ENCODE results near the gene TRIM65. TPM values are rescaled to one million over a fixed set of nuclear protein-coding genes. Genes with fewer than 3 reads are reported as not detected.

TRIM65 gene
- total and polyA plus RNA-seq, 2 of the 4 experiments (the other 2 are of a cell fraction): 7.9 to 10.6 TPM

DNA sequence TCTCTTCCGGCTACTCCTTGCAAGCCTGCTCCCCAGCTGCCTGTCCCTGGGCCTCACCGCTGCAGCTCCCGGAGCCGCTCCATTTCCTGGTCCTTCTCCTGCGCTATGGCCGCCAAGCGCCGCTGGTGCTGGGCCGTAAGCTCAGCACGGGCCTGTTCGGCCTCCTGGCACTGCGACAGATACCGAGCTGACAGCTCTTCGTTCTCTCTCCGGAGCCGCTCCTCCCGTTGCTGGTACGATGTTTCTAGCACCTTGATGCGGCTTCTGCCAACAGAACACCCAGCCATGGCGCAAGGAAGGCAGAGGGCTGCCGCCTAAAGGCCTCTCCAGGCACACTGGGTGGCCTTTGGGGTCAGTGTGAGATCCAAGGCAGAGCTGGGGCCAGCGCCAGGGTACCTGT, 22.9 kb upstream of the TRIM65 start:
- H2AK9ac ChIP-seq (replicated peaks; ENCODE audit: low read depth, low read length, poor library complexity): peak overlapping the region; percentile 26
- H3K27me3 ChIP-seq (ENCODE audit: control insufficient read depth, insufficient read depth, low read length): no peaks in the 10 kb centered on the region
- H4K91ac ChIP-seq (ENCODE audit: insufficient read depth, low read depth, low read length): no peak overlapping the region
- no peak overlapping the region for H2AK5ac ChIP-seq (ENCODE audit: low read depth, low read length)
- no peak overlapping the region for H3K56ac ChIP-seq (ENCODE audit: extremely low read depth, insufficient read depth, low read length)
- H3K14ac ChIP-seq (replicated peaks; ENCODE audit: low read depth, low read length): no peak overlapping the region
- H3K9ac ChIP-seq (ENCODE audit: low read depth, low read length): no peak overlapping the region
- no peaks in the 10 kb centered on the region; the same call in 1 of the 2 replicates for H3K9me1 ChIP-seq (ENCODE audit: insufficient read depth, low read length)
- in situ Hi-C loops (cut with MboI; ENCODE audit: low sequenced_read_pairs) (no loop called here), dilution Hi-C loops (cut with HindIII; ENCODE audit: low sequenced_read_pairs, unreplicated experiment) (no loop called here), intact Hi-C loops (cut with micrococcal nuclease) (no loop called here)
- no peak for DNase-seq
- no peak overlapping the region for H2BK5ac ChIP-seq (ENCODE audit: low read depth, low read length, poor library complexity, severe bottlenecking)
- H4K20me1 ChIP-seq (ENCODE audit: insufficient read depth, low read length): no peaks in the 10 kb centered on the region; the same call in 1 of the 2 replicates
- ChIA-PET POLR2A (ENCODE audit: unreplicated experiment) (no interaction called here), CTCF (no interaction called here)
- no peak overlapping the region for H3K23ac ChIP-seq (ENCODE audit: low read depth, low read length)
- H3K4me3 ChIP-seq (ENCODE audit: insufficient read depth, low read depth, low read length): no peak overlapping the region
- no peak overlapping the region for H2BK15ac ChIP-seq (ENCODE audit: low read depth, low read length)
- H3K9me3 ChIP-seq (ENCODE audit: control insufficient read depth, insufficient read depth, low read length): no peaks in the 10 kb centered on the region
- H2BK20ac ChIP-seq (ENCODE audit: low read depth, low read length): no peak overlapping the region
- no TSS peak for BruUV-seq (replicated peaks)
- H2AFZ ChIP-seq (replicated peaks; ENCODE audit: low read length, poor library complexity): no peak overlapping the region
- 98% methylated on average over 11 of the region's 22 CpGs; no CpG with 5 or more reads in 1 of the 2 experiments for WGBS, 2 experiments (ENCODE audit: extremely low coverage in 2 of 2, insufficient read length in 1 of 2)
- no peak for ATAC-seq (ENCODE audit: low read depth)
- no peaks in the 10 kb centered on the region for H3K4me1 ChIP-seq (ENCODE audit: control insufficient read depth, insufficient read depth, low read length)
- H3K4ac ChIP-seq (ENCODE audit: low read depth, low read length): no peak overlapping the region
- no peak overlapping the region for H3K27ac ChIP-seq (ENCODE audit: insufficient read depth, low read length)
- H3K18ac ChIP-seq (ENCODE audit: low read depth, low read length): no peak overlapping the region
- H3K4me2 ChIP-seq (ENCODE audit: low read depth, low read length): no peak overlapping the region
- peaks cover 11% of the 10 kb centered on the region for H3K36me3 ChIP-seq (ENCODE audit: control insufficient read depth, insufficient read depth, low read length)
- no peak overlapping the region for H4K5ac ChIP-seq (ENCODE audit: low read depth, low read length)
- H4K8ac ChIP-seq (ENCODE audit: low read depth in 2 of 2, low read length in 2 of 2): no peak overlapping the region
- no peak for TF ChIP-seq SMC3 (IDR thresholded peaks at IDR 0.05; ENCODE audit: low read depth, low read length)
- no peak for TF ChIP-seq MXI1 (IDR thresholded peaks at IDR 0.05; ENCODE audit: borderline replicate concordance, low read depth, low read length)
- TF ChIP-seq, protein P1, sequence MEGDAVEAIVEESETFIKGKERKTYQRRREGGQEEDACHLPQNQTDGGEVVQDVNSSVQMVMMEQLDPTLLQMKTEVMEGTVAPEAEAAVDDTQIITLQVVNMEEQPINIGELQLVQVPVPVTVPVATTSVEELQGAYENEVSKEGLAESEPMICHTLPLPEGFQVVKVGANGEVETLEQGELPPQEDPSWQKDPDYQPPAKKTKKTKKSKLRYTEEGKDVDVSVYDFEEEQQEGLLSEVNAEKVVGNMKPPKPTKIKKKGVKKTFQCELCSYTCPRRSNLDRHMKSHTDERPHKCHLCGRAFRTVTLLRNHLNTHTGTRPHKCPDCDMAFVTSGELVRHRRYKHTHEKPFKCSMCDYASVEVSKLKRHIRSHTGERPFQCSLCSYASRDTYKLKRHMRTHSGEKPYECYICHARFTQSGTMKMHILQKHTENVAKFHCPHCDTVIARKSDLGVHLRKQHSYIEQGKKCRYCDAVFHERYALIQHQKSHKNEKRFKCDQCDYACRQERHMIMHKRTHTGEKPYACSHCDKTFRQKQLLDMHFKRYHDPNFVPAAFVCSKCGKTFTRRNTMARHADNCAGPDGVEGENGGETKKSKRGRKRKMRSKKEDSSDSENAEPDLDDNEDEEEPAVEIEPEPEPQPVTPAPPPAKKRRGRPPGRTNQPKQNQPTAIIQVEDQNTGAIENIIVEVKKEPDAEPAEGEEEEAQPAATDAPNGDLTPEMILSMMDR (conservative IDR thresholded peaks at IDR 0.05; ENCODE audit: low read depth, low read length): no peak
- TF ChIP-seq NFE2L2 (IDR thresholded peaks at IDR 0.05; ENCODE audit: low read depth, low read length): no peak
- no peak for TF ChIP-seq CHD1 (IDR thresholded peaks at IDR 0.05; ENCODE audit: low read depth, low read length)
- H3K79me1 ChIP-seq (ENCODE audit: low read depth in 1 of 2, low read length in 2 of 2): no peaks in the 10 kb centered on the region
- no peak overlapping the region for H2BK120ac ChIP-seq (ENCODE audit: low read depth, low read length)

Measured in IMR-90 (cell line).